ENCODE results near the gene TWIST1. TPM values are rescaled to one million over a fixed set of nuclear protein-coding genes. Genes with fewer than 3 reads are reported as not detected.

TWIST1 gene
- polyA plus RNA-seq, 1 donor from 2014 or later = not detected

DNA sequence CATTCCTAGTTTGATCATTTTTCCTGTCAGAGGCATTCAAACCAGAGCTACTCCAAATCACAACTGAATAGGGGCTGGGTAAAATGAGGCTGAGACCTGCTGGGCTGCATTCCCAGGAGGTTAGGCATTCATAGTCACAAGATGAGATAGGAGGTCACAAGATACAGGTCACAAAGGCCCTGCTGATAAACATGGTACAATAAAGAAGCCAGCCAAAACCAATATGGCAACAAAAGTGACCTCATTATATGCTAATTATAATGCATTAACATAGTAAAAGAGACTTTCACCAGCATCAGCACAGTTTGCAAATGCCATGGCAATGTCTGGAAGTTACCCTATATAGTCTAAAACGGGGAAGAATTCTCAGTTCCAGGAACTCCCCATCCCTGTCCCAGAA is 37.3 kb downstream of the TWIST1 start:
- Histone ChIP-seq H3K36me3 (ENCODE audit: insufficient read depth, low read length) (no peaks in the 10 kb centered on the region), H3F3A (ENCODE audit: insufficient read depth, low read length, poor library complexity, severe bottlenecking) (no peaks in the 10 kb centered on the region), H3K4me3 (ENCODE audit: low read length) (no peak overlapping the region), H4K20me1 (ENCODE audit: insufficient read depth) (no peaks in the 10 kb centered on the region), H3K9ac (ENCODE audit: low read length) (no peak overlapping the region), H3K4me2 (ENCODE audit: low read length) (no peak overlapping the region), H2AFZ (ENCODE audit: low read depth, low read length) (no peak overlapping the region), H3K79me2 (replicated peaks; ENCODE audit: insufficient read depth, low read length) (no peaks in the 10 kb centered on the region), H3K9me3 (ENCODE audit: low read length) (no peaks in the 10 kb centered on the region), H3K27me3 (ENCODE audit: insufficient read depth, low read depth, low read length) (no peaks in the 10 kb centered on the region), H3K9me2 (ENCODE audit: insufficient read depth, low read length) (no peaks in the 10 kb centered on the region), H3K27ac (ENCODE audit: low read length) (no peak overlapping the region)
- no peak for TF ChIP-seq EZH2 (IDR thresholded peaks at IDR 0.05; ENCODE audit: borderline replicate concordance, insufficient read depth, low read length, poor library complexity, severe bottlenecking)

DNA sequence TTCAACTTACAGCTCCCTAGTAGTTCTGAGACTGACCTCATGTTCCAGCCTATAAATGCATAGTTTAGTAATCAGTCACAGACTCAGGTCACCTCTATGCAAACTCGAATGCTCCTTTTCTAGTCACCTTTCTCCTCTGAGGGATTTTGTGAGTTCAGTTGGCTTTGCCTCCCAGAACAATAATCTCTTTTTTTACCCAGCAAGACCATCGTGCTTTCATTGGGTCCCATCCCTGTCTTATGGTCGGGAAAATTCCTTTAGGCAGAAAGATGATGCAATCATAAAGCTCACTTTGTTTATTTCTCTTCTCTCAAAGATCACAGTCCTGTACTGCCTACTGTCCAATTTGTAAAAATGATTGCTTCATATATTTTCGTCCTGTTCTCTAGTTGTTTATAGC is 38.4 kb downstream of the TWIST1 start:
- no peak overlapping the region for H3K9ac ChIP-seq (ENCODE audit: low read length)
- H3K9me2 ChIP-seq (ENCODE audit: insufficient read depth, low read length) = no peaks in the 10 kb centered on the region
- H4K20me1 ChIP-seq (ENCODE audit: insufficient read depth) = no peaks in the 10 kb centered on the region
- H3K4me3 ChIP-seq (ENCODE audit: low read length) = no peak overlapping the region
- H3K79me2 ChIP-seq (replicated peaks; ENCODE audit: insufficient read depth, low read length) = no peaks in the 10 kb centered on the region
- H3K36me3 ChIP-seq (ENCODE audit: insufficient read depth, low read length) = no peaks in the 10 kb centered on the region
- no peaks in the 10 kb centered on the region for H3K27me3 ChIP-seq (ENCODE audit: insufficient read depth, low read depth, low read length)
- H3K9me3 ChIP-seq (ENCODE audit: low read length) = no peaks in the 10 kb centered on the region
- no peak overlapping the region for H2AFZ ChIP-seq (ENCODE audit: low read depth, low read length)
- no peaks in the 10 kb centered on the region for H3F3A ChIP-seq (ENCODE audit: insufficient read depth, low read length, poor library complexity, severe bottlenecking)
- H3K4me2 ChIP-seq (ENCODE audit: low read length) = no peak overlapping the region
- TF ChIP-seq, protein P1, sequence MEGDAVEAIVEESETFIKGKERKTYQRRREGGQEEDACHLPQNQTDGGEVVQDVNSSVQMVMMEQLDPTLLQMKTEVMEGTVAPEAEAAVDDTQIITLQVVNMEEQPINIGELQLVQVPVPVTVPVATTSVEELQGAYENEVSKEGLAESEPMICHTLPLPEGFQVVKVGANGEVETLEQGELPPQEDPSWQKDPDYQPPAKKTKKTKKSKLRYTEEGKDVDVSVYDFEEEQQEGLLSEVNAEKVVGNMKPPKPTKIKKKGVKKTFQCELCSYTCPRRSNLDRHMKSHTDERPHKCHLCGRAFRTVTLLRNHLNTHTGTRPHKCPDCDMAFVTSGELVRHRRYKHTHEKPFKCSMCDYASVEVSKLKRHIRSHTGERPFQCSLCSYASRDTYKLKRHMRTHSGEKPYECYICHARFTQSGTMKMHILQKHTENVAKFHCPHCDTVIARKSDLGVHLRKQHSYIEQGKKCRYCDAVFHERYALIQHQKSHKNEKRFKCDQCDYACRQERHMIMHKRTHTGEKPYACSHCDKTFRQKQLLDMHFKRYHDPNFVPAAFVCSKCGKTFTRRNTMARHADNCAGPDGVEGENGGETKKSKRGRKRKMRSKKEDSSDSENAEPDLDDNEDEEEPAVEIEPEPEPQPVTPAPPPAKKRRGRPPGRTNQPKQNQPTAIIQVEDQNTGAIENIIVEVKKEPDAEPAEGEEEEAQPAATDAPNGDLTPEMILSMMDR (IDR thresholded peaks at IDR 0.05; ENCODE audit: poor library complexity, severe bottlenecking) = no peak
- TF ChIP-seq MXI1 (conservative IDR thresholded peaks at IDR 0.05; ENCODE audit: poor library complexity, severe bottlenecking) (no peak), SMC3 (conservative IDR thresholded peaks at IDR 0.05; ENCODE audit: poor library complexity) (no peak), TAF1 (IDR thresholded peaks at IDR 0.05; ENCODE audit: low read depth) (no peak), EP300 (conservative IDR thresholded peaks at IDR 0.05; ENCODE audit: poor library complexity, severe bottlenecking) (no peak), POLR2AphosphoS5 (IDR thresholded peaks at IDR 0.05) (no peak), RAD21 (conservative IDR thresholded peaks at IDR 0.05) (no peak), REST (IDR thresholded peaks at IDR 0.05; ENCODE audit: borderline replicate concordance) (no peak), EZH2 (IDR thresholded peaks at IDR 0.05; ENCODE audit: borderline replicate concordance, insufficient read depth, low read length, poor library complexity, severe bottlenecking) (no peak)
- no peak overlapping the region for H3K27ac ChIP-seq (ENCODE audit: low read length)

GRCh38 chr7:19069842-19070241 is 47.6 kb downstream of the TWIST1 start:
- no peaks in the 10 kb centered on the region for H3F3A ChIP-seq (ENCODE audit: insufficient read depth, low read length, poor library complexity, severe bottlenecking)
- H3K9ac ChIP-seq (ENCODE audit: low read length) = no peak overlapping the region
- TF ChIP-seq TAF1 (IDR thresholded peaks at IDR 0.05; ENCODE audit: low read depth) = no peak
- no peak for TF ChIP-seq EZH2 (IDR thresholded peaks at IDR 0.05; ENCODE audit: borderline replicate concordance, insufficient read depth, low read length, poor library complexity, severe bottlenecking)
- no peak for TF ChIP-seq RAD21 (conservative IDR thresholded peaks at IDR 0.05)
- no peaks in the 10 kb centered on the region for H3K36me3 ChIP-seq (ENCODE audit: insufficient read depth, low read length)
- no peak overlapping the region for H3K4me2 ChIP-seq (ENCODE audit: low read length)
- no peaks in the 10 kb centered on the region for H3K9me2 ChIP-seq (ENCODE audit: insufficient read depth, low read length)
- H3K9me3 ChIP-seq (ENCODE audit: low read length) = no peaks in the 10 kb centered on the region
- H2AFZ ChIP-seq (ENCODE audit: low read depth, low read length) = no peak overlapping the region
- no peaks in the 10 kb centered on the region for H3K79me2 ChIP-seq (replicated peaks; ENCODE audit: insufficient read depth, low read length)
- H3K4me3 ChIP-seq (ENCODE audit: low read length) = no peak overlapping the region
- no peaks in the 10 kb centered on the region for H4K20me1 ChIP-seq (ENCODE audit: insufficient read depth)
- H3K27me3 ChIP-seq (ENCODE audit: insufficient read depth, low read depth, low read length) = no peaks in the 10 kb centered on the region
- no peak overlapping the region for H3K27ac ChIP-seq (ENCODE audit: low read length)

Measured in neural cell (in vitro differentiated cells).